Islet of Langerhans (tissue), 1 donor: ENCODE measurements around the gene TNIK.
A peak's percentile ranks its signal among the peaks of the same experiment; 100 is the strongest.
"Not testable (repeated sequence)": the region's sequence is repeated elsewhere in the genome, so short reads cannot be mapped to it uniquely, and the experiment has no call there.

ENCODE experiments used
- FAIRE-seq: peaks from one replicate; lab custom pipeline; 2011; peaks lifted over from hg19 to GRCh38; lab: Jason Lieb, UNC

Gene TNIK

GRCh38 chr3:171250444-171250843, 209.8 kb downstream of the TNIK start:
- no peak for FAIRE-seq

GRCh38 chr3:171249245-171249644, 211.0 kb downstream of the TNIK start:
- FAIRE-seq = no peak

GRCh38 chr3:171248426-171249111, 211.6 kb downstream of the TNIK start:
- no peak for FAIRE-seq

GRCh38 chr3:171245796-171246765, 214.1 kb downstream of the TNIK start:
- no peak for FAIRE-seq

- no peak for FAIRE-seq
These were observed 217.3 kb downstream of the TNIK start for GRCh38 chr3:171242951-171243350.

- no peak for FAIRE-seq
These were observed 218.0 kb downstream of the TNIK start for GRCh38 chr3:171242170-171242569.

GRCh38 chr3:171241655-171242054, 218.6 kb downstream of the TNIK start:
- FAIRE-seq = not testable (repeated sequence)

GRCh38 chr3:171240504-171240835, 219.7 kb downstream of the TNIK start:
- FAIRE-seq = no peak

GRCh38 chr3:171239757-171240503, 220.3 kb downstream of the TNIK start:
- FAIRE-seq = no peak

- no peak for FAIRE-seq
These were observed 223.2 kb downstream of the TNIK start for GRCh38 chr3:171237009-171237385.

GRCh38 chr3:171236265-171237008, 223.8 kb downstream of the TNIK start:
- no peak for FAIRE-seq

- no peak for FAIRE-seq
These were observed 225.8 kb downstream of the TNIK start for GRCh38 chr3:171234298-171235010.

GRCh38 chr3:171231361-171231760, 228.8 kb downstream of the TNIK start:
- FAIRE-seq = no peak

- FAIRE-seq = no peak
These were observed 229.3 kb downstream of the TNIK start for GRCh38 chr3:171230865-171231264.

- FAIRE-seq = no peak
These were observed 231.0 kb downstream of the TNIK start for GRCh38 chr3:171229173-171229572.

GRCh38 chr3:171228240-171228639, 232.0 kb downstream of the TNIK start:
- FAIRE-seq = no peak

- FAIRE-seq = no peak
These were observed 232.4 kb downstream of the TNIK start for GRCh38 chr3:171227828-171228227.

- no peak for FAIRE-seq
These were observed 232.8 kb downstream of the TNIK start for GRCh38 chr3:171227359-171227758.

GRCh38 chr3:171226794-171227193, 233.4 kb downstream of the TNIK start:
- peak; percentile 9 for FAIRE-seq

GRCh38 chr3:171225708-171226107, 234.5 kb downstream of the TNIK start:
- no peak for FAIRE-seq

GRCh38 chr3:171225165-171225564, 235.0 kb downstream of the TNIK start:
- FAIRE-seq = no peak
